Sigmoid colon (tissue), 4 donors: ENCODE data around the gene GLCCI1.

Experiments used
- EP300 ChIP-seq, 4 donors: sonication (generic); formaldehyde crosslinking; IDR thresholded peaks; one replicate each; pipeline ENCODE4 v1.6.1; 2017; ENCODE audit warnings: antibody characterized with exemption in 4 of 4
- POLR2AphosphoS5 ChIP-seq, 4 donors: sonication (generic); formaldehyde crosslinking; IDR thresholded peaks; one replicate each; pipeline ENCODE4 v1.6.1; 2017; ENCODE audit warnings: antibody characterized with exemption in 4 of 4

DNA sequence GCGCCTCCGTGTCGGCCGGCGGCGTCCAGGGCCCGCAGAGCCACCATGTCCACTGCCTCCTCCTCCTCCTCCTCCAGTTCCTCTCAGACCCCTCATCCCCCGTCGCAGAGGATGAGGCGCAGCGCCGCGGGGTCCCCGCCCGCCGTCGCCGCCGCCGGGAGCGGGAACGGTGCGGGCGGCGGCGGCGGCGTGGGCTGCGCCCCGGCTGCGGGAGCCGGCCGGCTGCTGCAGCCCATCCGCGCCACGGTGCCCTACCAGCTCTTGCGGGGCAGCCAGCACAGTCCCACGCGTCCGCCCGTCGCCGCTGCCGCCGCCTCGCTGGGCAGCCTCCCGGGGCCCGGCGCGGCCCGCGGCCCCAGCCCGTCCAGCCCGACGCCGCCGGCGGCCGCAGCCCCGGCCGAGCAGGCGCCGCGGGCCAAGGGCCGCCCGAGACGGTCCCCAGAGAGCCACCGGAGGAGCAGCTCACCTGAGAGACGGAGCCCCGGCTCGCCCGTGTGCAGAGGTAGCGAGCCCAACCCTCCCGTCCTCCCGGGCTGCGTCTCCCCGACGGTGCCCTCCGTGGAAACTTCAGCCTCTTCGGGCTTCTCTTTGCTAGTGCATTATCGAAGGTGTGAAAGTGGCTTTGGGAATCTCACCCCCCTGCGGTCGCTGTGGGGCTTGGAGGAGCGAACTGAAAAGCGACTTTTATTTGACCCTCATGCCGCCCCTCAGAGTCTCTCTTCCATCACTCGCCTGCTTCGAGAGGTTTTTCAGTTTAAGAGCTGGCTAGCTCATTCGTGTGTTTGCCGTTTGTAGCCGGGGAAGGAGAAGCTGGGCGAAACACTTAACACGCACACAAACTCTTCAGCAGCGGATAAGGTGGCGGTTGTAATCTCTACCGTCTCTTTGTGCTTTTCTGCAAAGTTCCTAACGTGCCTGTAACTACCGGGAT is 975 bp downstream of the GLCCI1 start:
- no peak for TF ChIP-seq EP300 (IDR thresholded peaks at IDR 0.05)
- TF ChIP-seq POLR2AphosphoS5 (IDR thresholded peaks at IDR 0.05) = peak in 2 of 4 donors; percentile 5 to 42
